ENCODE results near the gene MEPCE. TPM values are rescaled to one million over a fixed set of nuclear protein-coding genes. Genes with fewer than 3 reads are reported as not detected.
"Not testable (repeated sequence)": the region's sequence is repeated elsewhere in the genome, so short reads cannot be mapped to it uniquely, and the experiment has no call there.

MEPCE gene, protein sequence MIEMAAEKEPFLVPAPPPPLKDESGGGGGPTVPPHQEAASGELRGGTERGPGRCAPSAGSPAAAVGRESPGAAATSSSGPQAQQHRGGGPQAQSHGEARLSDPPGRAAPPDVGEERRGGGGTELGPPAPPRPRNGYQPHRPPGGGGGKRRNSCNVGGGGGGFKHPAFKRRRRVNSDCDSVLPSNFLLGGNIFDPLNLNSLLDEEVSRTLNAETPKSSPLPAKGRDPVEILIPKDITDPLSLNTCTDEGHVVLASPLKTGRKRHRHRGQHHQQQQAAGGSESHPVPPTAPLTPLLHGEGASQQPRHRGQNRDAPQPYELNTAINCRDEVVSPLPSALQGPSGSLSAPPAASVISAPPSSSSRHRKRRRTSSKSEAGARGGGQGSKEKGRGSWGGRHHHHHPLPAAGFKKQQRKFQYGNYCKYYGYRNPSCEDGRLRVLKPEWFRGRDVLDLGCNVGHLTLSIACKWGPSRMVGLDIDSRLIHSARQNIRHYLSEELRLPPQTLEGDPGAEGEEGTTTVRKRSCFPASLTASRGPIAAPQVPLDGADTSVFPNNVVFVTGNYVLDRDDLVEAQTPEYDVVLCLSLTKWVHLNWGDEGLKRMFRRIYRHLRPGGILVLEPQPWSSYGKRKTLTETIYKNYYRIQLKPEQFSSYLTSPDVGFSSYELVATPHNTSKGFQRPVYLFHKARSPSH
- total RNA-seq: 36.3 TPM
- long read RNA-seq, transcript MEPCE-201 (4 exons, 3,030 nt): major isoform, 42 of 43 reads
- long read RNA-seq, partial matches to known transcripts: 0 of 43 reads
- long read RNA-seq, other reads (novel, unspliced or antisense): 1 of 43 reads

DNA sequence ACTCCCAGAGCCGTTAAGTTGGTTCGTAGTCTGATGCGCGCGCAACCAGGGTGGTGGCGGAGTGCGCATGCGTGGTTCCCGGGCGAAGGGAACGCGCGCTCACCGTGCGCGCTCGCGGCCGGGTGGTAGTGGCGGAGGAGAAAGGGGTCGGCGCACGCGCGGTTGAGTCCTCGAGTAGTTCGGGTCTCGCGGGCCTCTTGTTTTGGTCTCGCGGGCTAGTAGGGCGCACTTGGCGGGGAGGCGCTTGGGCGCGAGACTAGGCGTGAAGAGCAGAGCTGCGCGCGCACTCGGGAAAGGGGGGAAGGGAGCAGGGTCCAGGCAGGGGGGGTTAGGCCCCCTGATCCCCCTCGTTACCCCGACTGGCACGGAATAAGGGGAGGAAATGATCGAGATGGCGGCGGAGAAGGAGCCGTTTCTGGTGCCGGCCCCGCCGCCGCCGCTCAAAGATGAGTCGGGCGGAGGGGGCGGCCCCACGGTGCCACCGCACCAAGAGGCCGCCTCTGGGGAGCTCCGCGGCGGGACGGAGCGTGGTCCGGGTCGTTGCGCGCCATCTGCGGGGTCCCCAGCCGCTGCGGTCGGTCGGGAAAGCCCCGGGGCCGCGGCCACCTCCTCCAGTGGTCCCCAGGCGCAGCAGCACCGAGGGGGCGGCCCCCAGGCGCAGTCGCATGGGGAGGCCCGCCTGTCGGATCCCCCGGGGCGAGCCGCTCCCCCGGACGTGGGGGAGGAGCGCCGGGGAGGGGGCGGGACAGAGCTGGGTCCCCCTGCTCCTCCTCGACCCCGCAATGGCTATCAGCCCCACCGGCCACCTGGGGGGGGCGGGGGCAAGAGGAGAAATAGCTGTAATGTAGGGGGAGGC is at the start of gene MEPCE:
TSS of gene MEPCE (plus strand) at position 195 of the 856 bp plus-strand sequence. CDS start at position 383, 188 bp downstream.
- Histone ChIP-seq H3K36me3 (peaks cover 28% of the 10 kb centered on the region), H3K27me3 (no peaks in the 10 kb centered on the region), H3K9me3 (no peaks in the 10 kb centered on the region), H3K4me3 (peak within 1 kb of the TSS; percentile 90), H3K27ac (peak within 1 kb of the TSS; percentile 100), H3K4me1 (peaks cover 38% of the 10 kb centered on the region)
- intact Hi-C loops (cut with DNase I): no loop called here
- DNase-seq: peak; percentile 99
- TF ChIP-seq, protein P1, sequence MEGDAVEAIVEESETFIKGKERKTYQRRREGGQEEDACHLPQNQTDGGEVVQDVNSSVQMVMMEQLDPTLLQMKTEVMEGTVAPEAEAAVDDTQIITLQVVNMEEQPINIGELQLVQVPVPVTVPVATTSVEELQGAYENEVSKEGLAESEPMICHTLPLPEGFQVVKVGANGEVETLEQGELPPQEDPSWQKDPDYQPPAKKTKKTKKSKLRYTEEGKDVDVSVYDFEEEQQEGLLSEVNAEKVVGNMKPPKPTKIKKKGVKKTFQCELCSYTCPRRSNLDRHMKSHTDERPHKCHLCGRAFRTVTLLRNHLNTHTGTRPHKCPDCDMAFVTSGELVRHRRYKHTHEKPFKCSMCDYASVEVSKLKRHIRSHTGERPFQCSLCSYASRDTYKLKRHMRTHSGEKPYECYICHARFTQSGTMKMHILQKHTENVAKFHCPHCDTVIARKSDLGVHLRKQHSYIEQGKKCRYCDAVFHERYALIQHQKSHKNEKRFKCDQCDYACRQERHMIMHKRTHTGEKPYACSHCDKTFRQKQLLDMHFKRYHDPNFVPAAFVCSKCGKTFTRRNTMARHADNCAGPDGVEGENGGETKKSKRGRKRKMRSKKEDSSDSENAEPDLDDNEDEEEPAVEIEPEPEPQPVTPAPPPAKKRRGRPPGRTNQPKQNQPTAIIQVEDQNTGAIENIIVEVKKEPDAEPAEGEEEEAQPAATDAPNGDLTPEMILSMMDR (IDR thresholded peaks at IDR 0.05): no peak
- ATAC-seq: peak; percentile 74

DNA sequence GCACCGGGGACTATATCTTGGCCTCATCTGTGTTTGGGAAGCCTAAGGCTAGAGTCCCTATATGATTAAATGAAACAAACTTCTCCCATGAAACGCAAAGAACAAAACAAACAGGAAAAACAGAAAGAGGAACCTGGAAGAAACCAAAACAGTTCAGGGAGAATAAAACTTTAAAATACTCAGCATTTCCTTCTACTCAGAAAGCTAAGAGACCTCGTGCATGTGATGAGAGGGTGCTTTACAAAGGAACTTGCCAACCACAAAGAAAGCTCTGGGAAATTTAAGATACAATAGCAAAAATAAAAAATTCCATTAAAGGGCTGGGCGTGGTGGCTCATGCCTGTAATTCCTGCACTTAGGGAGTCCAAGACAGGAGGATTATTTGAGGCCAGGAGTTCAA is 49.4 kb upstream of the MEPCE start:
- Histone ChIP-seq H3K36me3 (no peaks in the 10 kb centered on the region), H3K4me3 (no peak overlapping the region), H3K9me3 (no peaks in the 10 kb centered on the region), H3K4me1 (no peaks in the 10 kb centered on the region), H3K27me3 (no peaks in the 10 kb centered on the region), H3K27ac (peak overlapping the region; percentile 55)
- TF ChIP-seq, protein P1 (IDR thresholded peaks at IDR 0.05): no peak
- peak; percentile 59 for ATAC-seq
- no peak for DNase-seq
- intact Hi-C loops (cut with DNase I): no loop called here

DNA sequence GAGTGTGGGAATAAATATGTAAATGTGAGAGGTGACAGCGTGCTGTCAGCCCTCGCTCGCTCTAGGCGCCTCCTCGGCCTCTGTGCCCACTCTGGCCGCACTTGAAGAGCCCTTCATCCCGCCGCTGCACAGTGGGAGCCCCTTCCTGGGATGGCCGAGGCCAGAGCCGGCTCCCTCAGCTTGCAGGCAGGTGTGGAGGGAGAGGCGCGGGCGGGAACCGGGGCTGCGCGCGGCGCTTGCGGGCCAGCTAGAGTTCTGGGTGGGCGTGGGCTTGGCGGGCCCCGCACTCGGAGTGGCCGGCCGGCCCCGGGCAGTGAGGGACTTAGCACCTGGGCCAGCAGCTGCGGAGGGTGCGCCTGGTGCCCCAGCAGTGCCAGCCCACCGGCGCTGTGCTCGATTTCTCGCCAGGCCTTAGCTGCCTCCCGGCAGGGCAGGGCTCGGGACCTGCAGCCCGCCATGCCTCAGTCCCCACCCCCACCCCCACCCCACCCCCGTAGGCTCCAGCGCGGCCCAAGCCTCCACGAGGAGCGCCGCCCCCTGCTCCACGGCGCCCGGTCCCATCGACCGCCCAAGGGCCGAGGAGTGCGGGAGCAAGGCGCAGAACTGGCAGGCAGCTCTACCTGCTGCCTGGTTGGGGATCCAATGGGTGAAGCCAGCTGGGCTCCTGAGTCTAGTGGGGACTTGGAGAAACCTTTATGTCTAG is 47.9 kb upstream of the MEPCE start:
- ATAC-seq; intact Hi-C loops (cut with DNase I): not testable (repeated sequence)

DNA sequence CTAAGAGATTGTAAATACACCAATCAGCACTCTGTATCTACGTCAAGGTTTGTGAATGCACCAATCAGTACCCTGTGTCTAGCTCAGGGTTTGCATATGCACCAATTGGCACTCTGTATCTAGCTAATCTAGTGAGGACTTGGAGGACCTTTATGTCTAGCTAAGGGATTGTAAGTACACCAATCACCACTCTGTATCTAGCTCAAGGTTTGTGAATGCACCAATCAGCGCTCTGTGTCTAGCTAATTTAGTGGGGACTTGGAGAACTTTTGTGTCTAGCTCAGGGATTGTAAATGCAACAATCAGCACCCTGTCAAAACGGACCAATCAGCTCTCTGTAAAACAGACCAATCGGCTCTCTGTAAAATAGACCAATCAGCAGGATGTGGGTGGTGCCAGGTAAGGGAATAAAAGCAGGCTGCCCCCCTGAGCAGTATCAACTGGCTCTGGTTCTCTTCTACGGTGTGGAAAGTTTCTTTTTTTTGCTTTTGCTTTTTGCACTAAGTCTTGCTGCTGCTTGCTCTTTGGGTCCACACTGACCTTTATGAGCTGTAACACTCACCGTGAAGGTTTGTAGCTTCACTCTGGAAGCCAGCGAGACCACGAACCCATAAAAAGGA is 47.3 kb upstream of the MEPCE start:
- ATAC-seq; DNase-seq; H3K36me3 ChIP-seq; H3K9me3 ChIP-seq; H3K4me3 ChIP-seq; H3K27me3 ChIP-seq; H3K27ac ChIP-seq; H3K4me1 ChIP-seq; intact Hi-C loops (cut with DNase I): not testable (repeated sequence)

More for the DNA sequence above, 47.9 kb upstream of the MEPCE start:
- H3K9me3 ChIP-seq, DNase-seq, H3K4me3 ChIP-seq, H3K4me1 ChIP-seq, H3K27me3 ChIP-seq, H3K36me3 ChIP-seq, H3K27ac ChIP-seq: not testable (repeated sequence)

DNA sequence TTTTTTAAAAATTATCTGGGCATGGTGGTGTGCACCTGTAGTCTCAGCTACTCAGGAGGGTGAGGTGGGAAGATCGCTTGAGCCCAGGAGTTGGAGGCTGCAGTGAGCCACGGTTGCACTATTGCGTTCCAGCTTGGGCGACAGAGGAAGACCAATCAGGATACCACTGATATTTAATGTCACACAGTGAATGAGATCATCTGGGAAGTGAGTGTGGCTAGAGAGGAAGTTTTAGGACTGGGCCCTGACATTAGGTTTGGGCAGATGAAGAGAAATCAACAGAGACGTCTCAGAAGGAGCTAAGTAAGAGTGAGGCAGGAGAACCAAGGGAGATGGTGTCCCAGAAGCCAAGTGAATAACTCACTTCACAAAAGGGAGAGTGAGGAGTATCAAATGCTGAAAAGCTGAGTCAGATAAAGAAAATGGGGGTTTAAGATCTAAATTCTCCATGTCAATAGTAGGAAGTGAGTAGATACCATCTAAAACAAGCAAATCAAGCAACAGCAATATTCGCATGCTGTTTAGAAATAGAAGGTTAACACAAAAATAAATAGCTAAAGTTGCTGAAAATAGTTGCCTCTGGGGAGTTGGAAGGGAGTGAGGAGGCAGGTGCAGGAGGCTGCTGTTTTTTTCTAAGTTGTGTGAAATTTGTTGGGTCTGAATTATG is 44.9 kb upstream of the MEPCE start:
- Histone ChIP-seq H3K36me3 (no peaks in the 10 kb centered on the region), H3K4me1 (no peaks in the 10 kb centered on the region), H3K9me3 (no peaks in the 10 kb centered on the region), H3K27me3 (no peaks in the 10 kb centered on the region), H3K4me3 (no peak overlapping the region), H3K27ac (no peak overlapping the region)
- TF ChIP-seq, protein P1 (IDR thresholded peaks at IDR 0.05): no peak
- intact Hi-C loops (cut with DNase I): no loop called here
- ATAC-seq (peak; percentile 69), DNase-seq (no peak)

Data from upper lobe of right lung (tissue), 1 donor.